Measurements from ENCODE around the gene HIPK2. TPM values are rescaled to one million over a fixed set of nuclear protein-coding genes. Genes with fewer than 3 reads are reported as not detected.
A peak's percentile ranks its signal among the peaks of the same experiment; 100 is the strongest.

Gene HIPK2
- total and polyA plus RNA-seq, 5 donors from 2014 or later: 0.44 to 17.5 (median 0.78) TPM

GRCh38 chr7:139708541-139708940 lies 69.3 kb downstream of the HIPK2 start:
- H3K4me3 Mint-ChIP-seq: no peak overlapping the region
- Histone ChIP-seq H3K4me1 (ENCODE audit: control insufficient read depth, insufficient read depth, low read length, poor library complexity, severe bottlenecking) (no peaks in the 10 kb centered on the region), H3K4me3 (ENCODE audit: low read depth, low read length) (no peak overlapping the region), H3K36me3 (ENCODE audit: control insufficient read depth, insufficient read depth, low read length) (no peaks in the 10 kb centered on the region), H3K27me3 (ENCODE audit: control insufficient read depth, insufficient read depth, low read length) (no peaks in the 10 kb centered on the region), H3K27ac (ENCODE audit: insufficient read depth, low read length, poor library complexity, severe bottlenecking) (no peak overlapping the region), H3K9me3 (ENCODE audit: control insufficient read depth in 2 of 2, low read length in 2 of 2) (no peaks in the 10 kb centered on the region)
- peaks cover 0 to 9% (median 2%) of the 10 kb centered on the region in 4 donors for H3K4me1 Mint-ChIP-seq
- peaks cover 0 to 2% (median 0%) of the 10 kb centered on the region in 7 donors for H3K9me3 Mint-ChIP-seq
- no peak overlapping the region for H3K27ac Mint-ChIP-seq
- peaks cover 19% of the 10 kb centered on the region for H3K36me3 Mint-ChIP-seq
- ATAC-seq (ENCODE audit: low read depth in 2 of 2) (no peak), DNase-seq (no peak)
- H3K27me3 Mint-ChIP-seq: no peaks in the 10 kb centered on the region

DNA sequence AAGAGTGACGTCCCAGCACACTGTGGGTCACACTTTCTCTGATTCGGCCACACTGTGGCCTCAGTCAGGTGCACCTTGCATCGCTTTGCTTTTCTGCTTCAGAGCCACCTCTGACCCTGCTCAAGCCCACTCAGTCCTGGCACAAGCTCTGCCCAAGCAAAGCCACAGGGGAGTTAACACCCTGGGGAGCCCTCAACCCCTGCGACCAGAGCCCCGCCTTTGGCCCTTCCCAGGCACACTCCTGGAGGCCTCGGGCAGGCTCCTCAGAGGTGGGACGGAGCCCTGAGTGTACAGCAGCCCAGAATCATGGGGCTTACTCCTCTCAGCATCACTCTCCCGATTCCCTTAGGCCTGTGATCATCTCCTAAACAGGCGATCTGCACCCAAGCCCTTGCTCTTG lies 71.0 kb downstream of the HIPK2 start:
- H3K27me3 Mint-ChIP-seq: no peaks in the 10 kb centered on the region
- H3K4me3 Mint-ChIP-seq: no peak overlapping the region
- H3K36me3 ChIP-seq (ENCODE audit: control insufficient read depth, insufficient read depth, low read length): no peaks in the 10 kb centered on the region
- DNase-seq (no peak), ATAC-seq (ENCODE audit: low read depth in 2 of 2) (no peak)
- peaks cover 0 to 2% (median 0%) of the 10 kb centered on the region in 7 donors for H3K9me3 Mint-ChIP-seq
- H3K4me1 ChIP-seq (ENCODE audit: control insufficient read depth, insufficient read depth, low read length, poor library complexity, severe bottlenecking): no peaks in the 10 kb centered on the region
- peaks cover 19% of the 10 kb centered on the region for H3K36me3 Mint-ChIP-seq
- no peaks in the 10 kb centered on the region for H3K27me3 ChIP-seq (ENCODE audit: control insufficient read depth, insufficient read depth, low read length)
- H3K27ac Mint-ChIP-seq: no peak overlapping the region
- no peaks in the 10 kb centered on the region for H3K9me3 ChIP-seq (ENCODE audit: control insufficient read depth in 2 of 2, low read length in 2 of 2)
- H3K4me1 Mint-ChIP-seq: peaks cover 0 to 8% (median 5%) of the 10 kb centered on the region in 4 donors
- H3K27ac ChIP-seq (ENCODE audit: insufficient read depth, low read length, poor library complexity, severe bottlenecking): no peak overlapping the region
- no peak overlapping the region for H3K4me3 ChIP-seq (ENCODE audit: low read depth, low read length)

DNA sequence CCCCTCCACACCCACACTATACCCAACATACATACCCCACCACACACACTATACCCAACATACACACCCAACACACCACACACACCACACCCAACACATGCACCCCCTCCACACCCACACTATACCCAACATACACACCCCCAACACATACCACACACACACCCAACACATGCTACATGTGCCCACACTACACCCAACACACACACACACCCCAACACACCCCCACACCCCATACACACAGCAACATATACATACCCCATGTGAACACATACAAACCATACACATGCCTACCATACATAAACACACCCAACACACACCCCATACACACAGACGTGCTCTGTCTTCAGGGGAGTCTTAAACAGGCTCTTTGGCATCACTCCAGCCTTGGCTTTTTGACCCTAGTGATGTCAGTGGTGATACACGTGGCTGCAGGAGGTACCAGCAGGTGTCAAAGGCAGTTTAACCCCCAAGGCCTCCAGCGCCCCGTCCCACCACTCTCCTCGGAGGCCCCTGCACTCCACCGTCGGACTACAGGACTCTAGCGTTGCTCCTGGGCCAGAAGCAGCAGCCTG lies 73.4 kb downstream of the HIPK2 start:
- no peak overlapping the region for H3K4me3 ChIP-seq (ENCODE audit: low read depth, low read length)
- H3K4me3 Mint-ChIP-seq: no peak overlapping the region
- H3K27ac ChIP-seq (ENCODE audit: insufficient read depth, low read length, poor library complexity, severe bottlenecking): no peak overlapping the region
- no peaks in the 10 kb centered on the region for H3K4me1 ChIP-seq (ENCODE audit: control insufficient read depth, insufficient read depth, low read length, poor library complexity, severe bottlenecking)
- H3K36me3 ChIP-seq (ENCODE audit: control insufficient read depth, insufficient read depth, low read length): no peaks in the 10 kb centered on the region
- H3K9me3 Mint-ChIP-seq: peaks cover 0 to 2% (median 0%) of the 10 kb centered on the region in 7 donors
- DNase-seq (no peak), ATAC-seq (ENCODE audit: low read depth in 2 of 2) (no peak)
- H3K4me1 Mint-ChIP-seq: peaks cover 0 to 16% (median 5%) of the 10 kb centered on the region in 4 donors
- no peaks in the 10 kb centered on the region for H3K9me3 ChIP-seq (ENCODE audit: control insufficient read depth in 2 of 2, low read length in 2 of 2)
- no peaks in the 10 kb centered on the region for H3K27me3 Mint-ChIP-seq
- peak overlapping the region in 2 of 3 donors; percentile 3 to 26 for H3K27ac Mint-ChIP-seq
- peaks cover 24% of the 10 kb centered on the region for H3K36me3 Mint-ChIP-seq
- no peaks in the 10 kb centered on the region for H3K27me3 ChIP-seq (ENCODE audit: control insufficient read depth, insufficient read depth, low read length)

DNA sequence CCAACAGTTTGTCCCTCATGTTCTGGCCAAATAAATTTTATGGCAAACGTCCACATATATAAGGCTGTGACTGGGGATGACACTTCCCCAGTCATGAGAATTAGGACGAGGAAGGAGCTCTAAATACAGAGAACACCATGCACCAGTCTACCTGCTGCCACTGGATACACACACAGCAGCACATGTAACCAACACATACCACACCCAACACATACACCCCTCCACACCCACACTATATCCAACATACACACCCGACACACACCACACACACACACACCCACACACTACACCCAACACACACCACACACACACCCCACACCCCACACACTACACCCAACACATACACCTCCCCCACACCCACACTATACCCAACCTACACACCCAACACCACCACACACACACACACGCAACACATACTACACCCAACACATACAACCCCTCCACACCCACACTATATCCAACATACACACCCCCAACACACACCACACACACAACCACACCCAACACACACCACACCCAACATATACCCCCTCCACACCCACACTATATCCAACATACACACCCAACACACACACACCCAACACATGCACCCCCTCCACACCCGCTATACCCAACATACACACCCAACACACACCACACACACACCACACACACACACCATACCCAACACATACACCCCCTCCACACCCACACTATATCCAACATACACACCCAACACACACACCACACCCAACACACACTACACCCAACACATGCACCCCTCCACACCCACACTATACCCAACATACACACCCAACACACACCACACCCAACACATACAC lies 74.1 kb downstream of the HIPK2 start:
- ATAC-seq (ENCODE audit: low read depth in 2 of 2) (no peak), DNase-seq (no peak)
- peaks cover 29% of the 10 kb centered on the region for H3K36me3 Mint-ChIP-seq
- H3K27ac Mint-ChIP-seq: peak overlapping the region in 1 of 3 donors; percentile 26
- peaks cover 0 to 2% (median 0%) of the 10 kb centered on the region in 7 donors for H3K9me3 Mint-ChIP-seq
- Histone ChIP-seq H3K27ac (ENCODE audit: insufficient read depth, low read length, poor library complexity, severe bottlenecking) (no peak overlapping the region), H3K36me3 (ENCODE audit: control insufficient read depth, insufficient read depth, low read length) (no peaks in the 10 kb centered on the region), H3K4me1 (ENCODE audit: control insufficient read depth, insufficient read depth, low read length, poor library complexity, severe bottlenecking) (no peaks in the 10 kb centered on the region), H3K9me3 (ENCODE audit: control insufficient read depth in 2 of 2, low read length in 2 of 2) (no peaks in the 10 kb centered on the region), H3K27me3 (ENCODE audit: control insufficient read depth, insufficient read depth, low read length) (no peaks in the 10 kb centered on the region), H3K4me3 (ENCODE audit: low read depth, low read length) (no peak overlapping the region)
- no peak overlapping the region for H3K4me3 Mint-ChIP-seq
- peaks cover 0 to 16% (median 5%) of the 10 kb centered on the region in 4 donors for H3K4me1 Mint-ChIP-seq
- no peaks in the 10 kb centered on the region for H3K27me3 Mint-ChIP-seq

GRCh38 chr7:139702811-139703486 lies 74.8 kb downstream of the HIPK2 start:
- Mint-ChIP-seq H3K36me3 (peaks cover 36% of the 10 kb centered on the region), H3K4me3 (no peak overlapping the region), H3K27me3 (no peaks in the 10 kb centered on the region), H3K4me1 (peaks cover 0 to 20% (median 5%) of the 10 kb centered on the region in 4 donors), H3K9me3 (peaks cover 0 to 2% (median 0%) of the 10 kb centered on the region in 7 donors), H3K27ac (no peak overlapping the region)
- Histone ChIP-seq H3K36me3 (ENCODE audit: control insufficient read depth, insufficient read depth, low read length) (no peaks in the 10 kb centered on the region), H3K4me1 (ENCODE audit: control insufficient read depth, insufficient read depth, low read length, poor library complexity, severe bottlenecking) (no peaks in the 10 kb centered on the region), H3K27me3 (ENCODE audit: control insufficient read depth, insufficient read depth, low read length) (no peaks in the 10 kb centered on the region), H3K9me3 (ENCODE audit: control insufficient read depth in 2 of 2, low read length in 2 of 2) (no peaks in the 10 kb centered on the region), H3K27ac (ENCODE audit: insufficient read depth, low read length, poor library complexity, severe bottlenecking) (no peak overlapping the region), H3K4me3 (ENCODE audit: low read depth, low read length) (no peak overlapping the region)
- ATAC-seq (ENCODE audit: low read depth in 2 of 2) (no peak), DNase-seq (no peak)

- Histone ChIP-seq H3K27ac (ENCODE audit: insufficient read depth, low read length, poor library complexity, severe bottlenecking) (no peak overlapping the region), H3K4me3 (ENCODE audit: low read depth, low read length) (no peak overlapping the region), H3K27me3 (ENCODE audit: control insufficient read depth, insufficient read depth, low read length) (no peaks in the 10 kb centered on the region), H3K36me3 (ENCODE audit: control insufficient read depth, insufficient read depth, low read length) (no peaks in the 10 kb centered on the region), H3K9me3 (ENCODE audit: control insufficient read depth in 2 of 2, low read length in 2 of 2) (no peaks in the 10 kb centered on the region), H3K4me1 (ENCODE audit: control insufficient read depth, insufficient read depth, low read length, poor library complexity, severe bottlenecking) (no peaks in the 10 kb centered on the region)
- no peak for ATAC-seq (ENCODE audit: low read depth in 2 of 2)
- H3K4me1 Mint-ChIP-seq: peaks cover 0 to 21% (median 5%) of the 10 kb centered on the region in 4 donors
- no peak overlapping the region for H3K4me3 Mint-ChIP-seq
- peaks cover 31% of the 10 kb centered on the region for H3K36me3 Mint-ChIP-seq
- H3K27ac Mint-ChIP-seq: no peak overlapping the region
- H3K27me3 Mint-ChIP-seq: no peaks in the 10 kb centered on the region
- DNase-seq: no peak
- H3K9me3 Mint-ChIP-seq: peaks cover 0 to 2% (median 0%) of the 10 kb centered on the region in 7 donors
Observed at GRCh38 chr7:139702313-139702731, 75.5 kb downstream of the HIPK2 start.

GRCh38 chr7:139701908-139702307 lies 75.9 kb downstream of the HIPK2 start:
- Mint-ChIP-seq H3K9me3 (peaks cover 0 to 2% (median 0%) of the 10 kb centered on the region in 7 donors), H3K27me3 (no peaks in the 10 kb centered on the region), H3K4me1 (peaks cover 0 to 25% (median 5%) of the 10 kb centered on the region in 4 donors), H3K4me3 (no peak overlapping the region), H3K27ac (peak overlapping the region in 2 of 3 donors; percentile 55), H3K36me3 (peaks cover 28% of the 10 kb centered on the region)
- Histone ChIP-seq H3K9me3 (ENCODE audit: control insufficient read depth in 2 of 2, low read length in 2 of 2) (no peaks in the 10 kb centered on the region), H3K4me1 (ENCODE audit: control insufficient read depth, insufficient read depth, low read length, poor library complexity, severe bottlenecking) (no peaks in the 10 kb centered on the region), H3K4me3 (ENCODE audit: low read depth, low read length) (no peak overlapping the region), H3K27ac (ENCODE audit: insufficient read depth, low read length, poor library complexity, severe bottlenecking) (no peak overlapping the region), H3K36me3 (ENCODE audit: control insufficient read depth, insufficient read depth, low read length) (no peaks in the 10 kb centered on the region), H3K27me3 (ENCODE audit: control insufficient read depth, insufficient read depth, low read length) (no peaks in the 10 kb centered on the region)
- no peak for DNase-seq
- ATAC-seq (ENCODE audit: low read depth in 2 of 2): no peak
